GM12878 (cell line): ENCODE results near the gene RTL9. TPM values are rescaled to one million over a fixed set of nuclear protein-coding genes. Genes with fewer than 3 reads are reported as not detected.
"Not testable (repeated sequence)": the region's sequence is repeated elsewhere in the genome, so short reads cannot be mapped to it uniquely, and the experiment has no call there.

Source experiments
- ATAC-seq: fragments of 200-7000 bp; cut with Tn5 transposase; 3 replicates; pipeline ENCODE4 v1.9.1; 2020; ENCODE audit warnings: mild to moderate bottlenecking, moderate library complexity
- BruUV-seq: library from RNA; stranded (reverse); fragments of 400-500 nt; replicated peaks from 2 replicates; lab custom pipeline; 2021; lab: Mats Ljungman, UMichigan
- CTCF ChIA-PET: fragments of 300-600 bp; sonication (Branson Sonifier 250); formaldehyde crosslinking; extraction: SDS; loops from one replicate; lab custom pipeline; 2021; ENCODE audit warnings: inconsistent platforms; lab: Yijun Ruan, JAX
- POLR2A ChIA-PET: fragments of 350-600 bp; formaldehyde crosslinking; extraction: SDS; loops from one replicate; lab custom pipeline; 2021; ENCODE audit warnings: inconsistent platforms; lab: Charles Lee
- RAD21 ChIA-PET: fragments of 300-600 bp; sonication (Branson Sonifier 250); formaldehyde crosslinking; loops from one replicate; lab custom pipeline; 2023; ENCODE audit warnings: antibody characterized with exemption; ENCODE audit not compliant: unreplicated experiment; lab: Charles Lee
- SMC1A ChIA-PET: fragments of 300-600 bp; sonication (Branson Sonifier 250); formaldehyde crosslinking; loops from one replicate; lab custom pipeline; 2023; ENCODE audit not compliant: unreplicated experiment, uncharacterized antibody; lab: Charles Lee
- DNase-seq: peaks from one replicate; pipeline ENCODE4 v3.0.0-alpha.2; 2011; ENCODE audit warnings: low read depth, low spot score
- FAIRE-seq: peaks from 3 replicates; lab custom pipeline; 2011; peaks lifted over from hg19 to GRCh38; lab: Jason Lieb, UNC
- H2AFZ ChIP-seq: 2 replicates; pipeline ENCODE4 v1.6.0; 2011; ENCODE audit warnings: low read depth, low read length, control low read depth; ENCODE audit not compliant: control insufficient read depth
- H3K27ac ChIP-seq: 2 replicates; pipeline ENCODE4 v1.5.1; 2011; ENCODE audit warnings: control low read depth; ENCODE audit not compliant: control insufficient read depth, insufficient read depth
- H3K27me3 ChIP-seq, 2 experiments: replicated peaks in 1 of 2; 2 replicates each; pipeline versions ENCODE4 v1.6.0 to v1.6.1; 2011; ENCODE audit warnings: low read length in 1 of 2; ENCODE audit not compliant: control insufficient read depth in 2 of 2, insufficient read depth in 2 of 2
- H3K36me3 ChIP-seq, 2 experiments: 2 replicates each; pipeline ENCODE4 v1.5.1; 2011; ENCODE audit warnings: low read length in 1 of 2; ENCODE audit not compliant: control insufficient read depth in 2 of 2, insufficient read depth in 2 of 2
- H3K4me1 ChIP-seq: 2 replicates; pipeline ENCODE4 v1.6.1; 2011; ENCODE audit warnings: mild to moderate bottlenecking, low read length, moderate library complexity, mixed read lengths; ENCODE audit not compliant: control insufficient read depth, insufficient read depth
- H3K4me2 ChIP-seq: 2 replicates; pipeline ENCODE4 v1.6.0; 2011; ENCODE audit warnings: control low read depth; ENCODE audit not compliant: control insufficient read depth, insufficient read depth
- H3K4me3 ChIP-seq: fragments of 200-600 bp; sonication (generic); 2 replicates; pipeline ENCODE4 v1.5.1; 2016
- H3K79me2 ChIP-seq: 2 replicates; pipeline ENCODE4 v1.6.0; 2011; ENCODE audit warnings: low read length; ENCODE audit not compliant: control insufficient read depth, insufficient read depth
- H3K9ac ChIP-seq: 2 replicates; pipeline ENCODE4 v1.8.0; 2011; ENCODE audit warnings: low read length, control low read depth, mixed read lengths; ENCODE audit not compliant: control insufficient read depth, insufficient read depth
- H3K9me3 ChIP-seq: replicated peaks from 3 replicates; pipeline ENCODE4 v1.5.1; 2011; ENCODE audit warnings: mild to moderate bottlenecking, low read length; ENCODE audit not compliant: control insufficient read depth, insufficient read depth
- H4K20me1 ChIP-seq: 2 replicates; pipeline ENCODE4 v1.6.0; 2011; ENCODE audit not compliant: control insufficient read depth, insufficient read depth
- GATAD2B ChIP-seq: fragments of 450-650 bp; conservative IDR thresholded peaks from 2 replicates; pipeline ENCODE4 v1.6.1; 2017; ENCODE audit warnings: low read depth, mild to moderate bottlenecking, moderate library complexity
- IKZF1 ChIP-seq: fragments of 450-650 bp; conservative IDR thresholded peaks from 2 replicates; pipeline ENCODE4 v1.6.1; 2017; ENCODE audit warnings: antibody characterized with exemption, mild to moderate bottlenecking
- IKZF2 ChIP-seq, 2 experiments: fragments of 450-650 bp; IDR thresholded peaks; 2 replicates each; pipeline ENCODE4 v1.6.1; 2017; ENCODE audit warnings: mild to moderate bottlenecking in 2 of 2, moderate library complexity in 2 of 2
- MEF2B ChIP-seq: fragments of 450-650 bp; IDR thresholded peaks from 2 replicates; pipeline ENCODE4 v1.6.1; 2018; ENCODE audit warnings: mild to moderate bottlenecking, moderate library complexity; ENCODE audit not compliant: partially characterized antibody, poor library complexity, severe bottlenecking
- NFYB ChIP-seq: IDR thresholded peaks from 2 replicates; pipeline ENCODE4 v1.6.1; 2011; ENCODE audit warnings: low read depth, mild to moderate bottlenecking, low read length, improper control_type of control experiment, moderate library complexity; ENCODE audit not compliant: insufficient read depth
- RB1 ChIP-seq: fragments of 450-650 bp; formaldehyde crosslinking; IDR thresholded peaks from 2 replicates; pipeline ENCODE4 v1.6.1; 2017; ENCODE audit warnings: mild to moderate bottlenecking, borderline replicate concordance
- RCOR1 ChIP-seq: conservative IDR thresholded peaks from 2 replicates; pipeline ENCODE4 v1.6.1; 2012; ENCODE audit warnings: low read depth, low read length, improper control_type of control experiment
- SPI1 ChIP-seq: IDR thresholded peaks from 2 replicates; pipeline ENCODE4 v1.6.1; 2011; ENCODE audit warnings: low read depth, mild to moderate bottlenecking, low read length, moderate library complexity, borderline replicate concordance; ENCODE audit not compliant: insufficient read depth
- ZBTB33 ChIP-seq: fragments of 450-650 bp; IDR thresholded peaks from 2 replicates; pipeline ENCODE4 v1.6.1; 2017; ENCODE audit warnings: mild to moderate bottlenecking
- ZNF24 ChIP-seq: fragments of 450-650 bp; IDR thresholded peaks from 2 replicates; pipeline ENCODE4 v1.6.1; 2017; ENCODE audit warnings: antibody characterized with exemption, mild to moderate bottlenecking
- WGBS: methylation state at CpG from one replicate; pipeline ENCODE4 v1.1.6; 2016; ENCODE audit warnings: low lambda C conversion rate; ENCODE audit not compliant: insufficient replicate concordance, insufficient coverage; ENCODE audit errors: missing lambda C conversion rate; 5-methylcytosine and 5-hydroxymethylcytosine counted together
- in situ Hi-C: fragments of 300-500 bp; cut with MboI; formaldehyde crosslinking; loops from 9 replicates; pipeline ENCODE4 v1.14.3; 2018; ENCODE audit warnings: mixed read lengths
- intact Hi-C: fragments of 100-400 bp; cut with micrococcal nuclease; formaldehyde crosslinking; loops from one replicate; pipeline ENCODE4 v1.14.2; 2022; ENCODE audit not compliant: unreplicated experiment
- polyA plus RNA-seq, 11 experiments: library from polyadenylated mRNA; depleted of rRNA in 4 of 11; unstranded in 6 of 11; stranded (reverse) in 5 of 11; fragments of >200 nt; fragmentation: Nextera tagmentation in 4 of 11; fragmentation: Illumina TruSeq in 1 of 11; extraction: Ambion mirVana in 4 of 11; extraction: Trizol in 1 of 11; gene quantifications; 1 replicate in 1 of 11; 2 replicates in 10 of 11; pipeline versions ENCODE4 v1.2.1 to v1.2.3, GENCODE V29; 2011 to 2016; ENCODE audit warnings: inconsistent platforms in 2 of 11, missing spikeins in 2 of 11, low read depth in 1 of 11
- total RNA-seq, 4 experiments: library from RNA; depleted of rRNA in 3 of 4; stranded (reverse); fragments of >200 nt in 3 of 4; fragmentation: Illumina TruSeq in 1 of 4; extraction: Trizol in 1 of 4; gene quantifications; 2 replicates each; pipeline versions ENCODE4 v1.2.1 to v1.2.3, GENCODE V29; 2013 to 2021

RTL9 gene
- total and polyA plus RNA-seq, 10 of the 15 experiments (the other 5 are each of a cell fraction or from before 2014, with no cell fraction given): 0.05 to 1.2 (median 0.17) TPM

GRCh38 chrX:110331444-110332030, 27.1 kb upstream of the RTL9 start:
- no peaks in the 10 kb centered on the region; the same call in 2 of the 3 replicates for H3K9me3 ChIP-seq
- POLR2A ChIA-PET: no interaction called here
- H3K4me1 ChIP-seq: no peaks in the 10 kb centered on the region
- H4K20me1 ChIP-seq: no peaks in the 10 kb centered on the region
- no peak overlapping the region for H2AFZ ChIP-seq
- intact Hi-C loops (no loop called here), in situ Hi-C loops (no loop called here)
- H3K36me3 ChIP-seq: no peaks in the 10 kb centered on the region
- H3K27me3 ChIP-seq: no peaks in the 10 kb centered on the region
- SMC1A ChIA-PET: interaction anchor here (2.2 kb wide), 1 partner anchor 12 kb away, joined by 5 read pairs; no protein-coding TSS in a partner anchor
- WGBS: 2% methylated on average over 3 of the region's 3 CpGs
- no peak overlapping the region for H3K4me3 ChIP-seq
- BruUV-seq: no TSS peak
- ATAC-seq (peak; percentile 52; the same call in 2 of the 3 replicates), FAIRE-seq (no peak), DNase-seq (no peak)
- no peaks in the 10 kb centered on the region for H3K79me2 ChIP-seq
- peak; percentile 39 to 42; a peak in 2 of 4 replicates for TF ChIP-seq IKZF2 (IDR thresholded peaks at IDR 0.05)
- peak; percentile 40; the same call in 1 of the 2 replicates for TF ChIP-seq SPI1
- no peak for TF ChIP-seq GATAD2B
- no peak for TF ChIP-seq RB1
- no peak for TF ChIP-seq ZBTB33
- TF ChIP-seq MEF2B: peak; percentile 24
- TF ChIP-seq ZNF24: no peak
- TF ChIP-seq NFYB: no peak
- TF ChIP-seq IKZF1: 0 out of 2 replicates have a peak, but pooled peaks have one; percentile 33
- no peak for TF ChIP-seq RCOR1
- RAD21 ChIA-PET: no interaction called here
- CTCF ChIA-PET: no interaction called here
- no peak overlapping the region for H3K27ac ChIP-seq
- H3K4me2 ChIP-seq: no peak overlapping the region
- H3K9ac ChIP-seq: no peak overlapping the region

GRCh38 chrX:110333458-110333857, 25.2 kb upstream of the RTL9 start:
- RAD21 ChIA-PET, H3K27ac ChIP-seq, SMC1A ChIA-PET, DNase-seq, H4K20me1 ChIP-seq, FAIRE-seq, BruUV-seq, CTCF ChIA-PET, in situ Hi-C loops, ATAC-seq, H3K4me3 ChIP-seq, H3K4me2 ChIP-seq, H3K27me3 ChIP-seq, POLR2A ChIA-PET, H3K9ac ChIP-seq, H2AFZ ChIP-seq, H3K36me3 ChIP-seq, intact Hi-C loops, H3K4me1 ChIP-seq, H3K9me3 ChIP-seq, H3K79me2 ChIP-seq: not testable (repeated sequence)
- WGBS: 100% methylated on average over 1 of the region's 1 CpG
